Right lobe of liver (tissue), 4 donors: ENCODE data around the gene VPS52.

Source experiments
- CTCF ChIP-seq, 4 donors: fragments of 200-600 bp in 3 of 4; fragments of 450-650 bp in 1 of 4; IDR thresholded peaks; one replicate each; pipeline versions ENCODE4 v1.5.1 to v1.8.0; 2016 to 2022; ENCODE audit warnings: antibody characterized with exemption in 4 of 4, mild to moderate bottlenecking in 2 of 4
- POLR2A ChIP-seq: fragments of 450-650 bp; IDR thresholded peaks from one replicate; pipeline ENCODE4 v1.6.1; 2017; ENCODE audit warnings: antibody characterized with exemption, mild to moderate bottlenecking
- donor health status: DM: no; HTN: no; CAD: no.
- donor health status: DM: no; HTN: no; CAD: no.
- donor health status: DM: no; HTN: yes; CAD: no.

GRCh38 chr6:33211136-33211535 lies 60.5 kb downstream of the VPS52 start:
- TF ChIP-seq POLR2A (no peak), CTCF (IDR thresholded peaks at IDR 0.05) (no peak)
